Stomach (tissue), 4 donors: ENCODE measurements around the gene GALM.

ENCODE experiments used
- CTCF ChIP-seq, 7 experiments: fragments of 450-650 bp in 4 of 7; fragments of 200-600 bp in 3 of 7; sonication (generic) in 3 of 7; IDR thresholded peaks; one replicate each; pipeline ENCODE4 v1.5.1; 2016 to 2019; ENCODE audit warnings: antibody characterized with exemption in 7 of 7, control low read depth in 2 of 7, mild to moderate bottlenecking in 1 of 7
- POLR2A ChIP-seq, 4 donors: fragments of 450-650 bp; IDR thresholded peaks; one replicate each; pipeline ENCODE4 v1.6.1; 2016; ENCODE audit warnings: antibody characterized with exemption in 4 of 4, control low read depth in 2 of 4, mild to moderate bottlenecking in 1 of 4, moderate library complexity in 1 of 4
- POLR2AphosphoS5 ChIP-seq, 3 donors: sonication (generic); formaldehyde crosslinking; IDR thresholded peaks; one replicate each; pipeline ENCODE4 v1.6.1; 2016; ENCODE audit warnings: antibody characterized with exemption in 3 of 3

- TF ChIP-seq CTCF (IDR thresholded peaks at IDR 0.05) (no peak), POLR2A (IDR thresholded peaks at IDR 0.05) (no peak), POLR2AphosphoS5 (IDR thresholded peaks at IDR 0.05) (no peak)
Observed at GRCh38 chr2:38691994-38692393, 26.1 kb downstream of the GALM start.
